SK-N-MC (cell line): ENCODE data around the gene GRM2.
A peak's percentile ranks its signal among the peaks of the same experiment; 100 is the strongest.

Source experiments
- DNase-seq: peaks from one replicate; pipeline ENCODE4 v3.0.0-alpha.2; 2011; ENCODE audit warnings: low read depth, low spot score
- H3K27ac ChIP-seq: fragments of 200-600 bp; sonication (generic); 2 replicates; pipeline ENCODE4 v1.5.1; 2016; ENCODE audit warnings: mixed run types
- H3K36me3 ChIP-seq: fragments of 200-600 bp; sonication (generic); 2 replicates; pipeline ENCODE4 v1.6.1; 2017; ENCODE audit warnings: antibody characterized with exemption, low read length, mixed read lengths; ENCODE audit not compliant: insufficient read depth
- H3K4me3 ChIP-seq: fragments of 200-600 bp; sonication (generic); 2 replicates; pipeline ENCODE4 v1.5.1; 2016
- H3K9ac ChIP-seq: fragments of 200-600 bp; sonication (generic); 2 replicates; pipeline ENCODE4 v1.8.0; 2017; ENCODE audit warnings: mixed run types, mixed read lengths; ENCODE audit not compliant: insufficient read length
- H3K9me3 ChIP-seq: fragments of 200-600 bp; sonication (generic); 2 replicates; pipeline ENCODE4 v1.6.1; 2017; ENCODE audit warnings: low read depth, mild to moderate bottlenecking, antibody characterized with exemption, low read length, moderate library complexity, mixed read lengths
- EZH2 ChIP-seq: fragments of 200-600 bp; sonication (generic); IDR thresholded peaks from one replicate; pipeline ENCODE4 v1.6.1; 2017; ENCODE audit warnings: antibody characterized with exemption
- FOXP2 ChIP-seq: optimal IDR thresholded peaks from 2 replicates; pipeline ENCODE3; 2011; ENCODE audit warnings: mild to moderate bottlenecking, moderate library complexity; ENCODE audit not compliant: insufficient read depth; ENCODE audit errors: extremely low read length, control extremely low read depth
- POLR2AphosphoS5 ChIP-seq: IDR thresholded peaks from 2 replicates; pipeline ENCODE4 v1.6.1; 2012; ENCODE audit warnings: mild to moderate bottlenecking, low read depth, low read length, borderline replicate concordance

The GRM2 gene

GRCh38 chr3:51670823-51671733 lies 35.8 kb upstream of the GRM2 start, which contains the start of gene TEX264:
TEX264 (plus strand) TSS chr3:51671252; CDS start chr3:51674305, 3,053 bp downstream.
- H3K4me3 ChIP-seq: peak within 1 kb of the TSS; percentile 82
- no peaks in the 10 kb centered on the region for H3K9me3 ChIP-seq
- no peak for DNase-seq
- H3K36me3 ChIP-seq: no peaks in the 10 kb centered on the region
- peak within 1 kb of the TSS; percentile 84 for H3K9ac ChIP-seq
- H3K27ac ChIP-seq: no peak within 1 kb of the TSS
- TF ChIP-seq EZH2 (no peak), POLR2AphosphoS5 (peak; percentile 83)

- TF ChIP-seq POLR2AphosphoS5 (no peak), FOXP2 (no peak), EZH2 (no peak)
- Histone ChIP-seq H3K27ac (no peak overlapping the region), H3K9me3 (no peaks in the 10 kb centered on the region), H3K4me3 (peak overlapping the region; percentile 82), H3K36me3 (no peaks in the 10 kb centered on the region), H3K9ac (peak overlapping the region; percentile 84)
- DNase-seq: no peak
These were observed 35.0 kb upstream of the GRM2 start for GRCh38 chr3:51671734-51672475.

DNA sequence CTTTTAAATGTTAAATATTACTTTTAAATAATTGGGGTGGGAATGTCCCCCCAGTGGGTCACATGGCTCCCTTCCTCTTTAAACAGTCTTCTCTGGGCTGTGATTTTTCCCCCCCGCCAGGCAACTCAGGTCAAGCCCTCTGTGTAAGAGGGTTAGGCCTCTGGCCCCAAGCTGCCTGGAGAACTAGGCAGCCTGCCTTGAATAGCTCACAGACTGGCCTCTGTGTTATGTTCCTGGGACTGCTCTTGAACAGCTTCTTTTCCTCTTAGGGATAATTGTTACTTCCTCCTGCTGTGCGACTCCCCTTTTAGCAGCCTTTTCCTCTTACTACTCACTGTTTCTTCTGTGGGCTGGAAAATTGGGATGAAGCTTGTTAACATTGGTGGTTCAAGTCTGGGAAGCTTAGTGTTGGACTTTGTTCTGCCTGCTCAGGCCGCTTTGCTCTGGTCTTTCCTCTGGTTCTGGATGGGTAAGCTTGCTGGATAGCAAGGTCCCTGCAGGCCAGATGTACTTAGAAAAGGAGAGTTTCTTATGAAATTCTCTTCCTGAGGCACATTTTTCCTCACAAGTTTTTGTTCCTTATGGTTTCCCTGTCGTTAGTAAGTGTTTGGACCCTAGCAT lies 33.6 kb upstream of the GRM2 start:
- DNase-seq: no peak
- TF ChIP-seq POLR2AphosphoS5 (no peak), FOXP2 (no peak), EZH2 (no peak)
- no peak overlapping the region for H3K4me3 ChIP-seq
- H3K9ac ChIP-seq: no peak overlapping the region
- no peaks in the 10 kb centered on the region for H3K36me3 ChIP-seq
- H3K9me3 ChIP-seq: no peaks in the 10 kb centered on the region
- no peak overlapping the region for H3K27ac ChIP-seq

DNA sequence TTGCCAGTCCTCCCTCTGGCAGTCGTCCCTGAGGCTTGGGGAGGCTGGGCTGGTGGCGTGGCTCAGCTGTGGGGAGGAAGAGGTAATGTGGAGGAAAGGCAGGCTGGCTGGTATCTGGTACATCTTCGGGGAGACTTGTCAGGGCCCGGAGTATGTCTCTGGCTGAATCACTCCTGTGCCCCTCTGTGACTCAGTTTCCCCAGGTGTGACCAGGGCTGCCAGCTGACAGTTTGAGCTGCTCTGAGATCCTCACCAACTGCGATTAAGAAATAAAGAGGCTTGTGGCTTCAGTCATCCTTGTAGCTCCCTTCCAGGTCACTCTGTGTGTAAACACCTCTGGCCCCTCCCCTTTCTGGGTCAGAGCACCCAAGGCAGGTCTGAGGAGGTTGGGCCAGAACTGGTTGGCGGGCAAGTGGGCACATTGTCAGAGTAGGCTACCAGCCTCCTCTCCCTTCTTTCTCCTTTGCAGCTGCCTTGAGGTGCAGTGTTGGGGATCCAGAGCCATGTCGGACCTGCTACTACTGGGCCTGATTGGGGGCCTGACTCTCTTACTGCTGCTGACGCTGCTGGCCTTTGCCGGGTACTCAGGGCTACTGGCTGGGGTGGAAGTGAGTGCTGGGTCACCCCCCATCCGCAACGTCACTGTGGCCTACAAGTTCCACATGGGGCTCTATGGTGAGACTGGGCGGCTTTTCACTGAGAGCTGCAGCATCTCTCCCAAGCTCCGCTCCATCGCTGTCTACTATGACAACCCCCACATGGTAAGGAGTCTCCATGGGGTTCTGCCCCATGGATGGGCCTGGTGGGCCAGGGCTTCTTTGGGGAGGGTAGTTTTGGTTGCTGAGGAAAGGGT lies 32.8 kb upstream of the GRM2 start:
- no peak for TF ChIP-seq FOXP2
- no peak for TF ChIP-seq POLR2AphosphoS5
- TF ChIP-seq EZH2: no peak
- no peaks in the 10 kb centered on the region for H3K36me3 ChIP-seq
- no peak overlapping the region for H3K4me3 ChIP-seq
- DNase-seq: no peak
- no peak overlapping the region for H3K9ac ChIP-seq
- H3K9me3 ChIP-seq: no peaks in the 10 kb centered on the region
- H3K27ac ChIP-seq: no peak overlapping the region

GRCh38 chr3:51675201-51675611 lies 31.7 kb upstream of the GRM2 start:
- no peak overlapping the region for H3K4me3 ChIP-seq
- no peaks in the 10 kb centered on the region for H3K36me3 ChIP-seq
- TF ChIP-seq FOXP2 (no peak), EZH2 (no peak), POLR2AphosphoS5 (no peak)
- no peak for DNase-seq
- H3K9me3 ChIP-seq: no peaks in the 10 kb centered on the region
- H3K9ac ChIP-seq: no peak overlapping the region
- H3K27ac ChIP-seq: no peak overlapping the region

DNA sequence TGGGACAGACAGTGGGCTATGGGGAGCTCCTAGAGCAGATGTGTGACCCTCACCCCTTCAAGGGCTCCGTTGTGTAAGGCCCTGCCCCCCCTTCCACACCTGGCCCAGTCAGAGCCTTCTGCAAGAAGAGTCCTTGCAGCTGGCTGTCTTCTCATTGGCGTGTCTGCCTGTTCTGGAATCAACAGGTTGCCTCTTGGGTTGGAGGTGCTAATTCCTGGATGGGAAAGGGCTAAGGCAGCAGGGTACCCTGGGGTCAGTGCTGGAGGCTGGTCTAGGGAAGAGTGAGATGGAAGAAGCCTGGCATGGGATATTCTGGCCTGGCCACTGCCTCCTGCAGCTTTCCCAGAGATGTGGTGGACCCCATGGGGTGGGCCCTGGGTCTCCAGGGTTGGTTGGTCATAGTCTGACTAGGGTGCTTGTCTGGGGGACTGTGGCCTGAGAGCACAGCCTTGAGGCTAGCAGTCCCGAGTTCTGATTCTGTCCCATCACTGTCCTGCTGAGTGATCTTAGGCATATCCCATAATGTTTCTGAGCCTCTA lies 30.7 kb upstream of the GRM2 start:
- H3K9ac ChIP-seq: no peak overlapping the region
- H3K4me3 ChIP-seq: no peak overlapping the region
- DNase-seq: no peak
- no peaks in the 10 kb centered on the region for H3K36me3 ChIP-seq
- TF ChIP-seq EZH2 (no peak), FOXP2 (no peak), POLR2AphosphoS5 (no peak)
- no peak overlapping the region for H3K27ac ChIP-seq
- no peaks in the 10 kb centered on the region for H3K9me3 ChIP-seq

DNA sequence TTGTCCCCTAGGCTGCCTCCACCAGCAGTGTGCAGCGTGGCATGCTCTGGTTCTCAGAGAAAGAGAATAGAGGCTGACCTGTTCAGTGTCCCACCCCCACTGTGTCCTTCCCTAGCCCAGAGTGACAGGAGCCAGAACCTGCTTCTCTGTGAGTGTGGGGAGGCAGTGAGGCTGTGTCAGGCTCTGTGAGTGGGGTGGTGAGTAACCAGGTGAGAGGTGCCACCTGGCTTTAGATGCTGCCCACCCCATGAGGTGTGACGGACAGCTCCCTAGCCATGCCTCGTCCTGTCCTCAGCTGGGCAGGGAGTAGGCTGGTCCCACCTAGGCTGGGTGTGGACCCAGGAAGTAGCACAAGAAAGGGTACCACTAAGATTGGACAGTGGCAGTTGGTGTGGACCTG lies 29.5 kb upstream of the GRM2 start:
- no peak overlapping the region for H3K9ac ChIP-seq
- TF ChIP-seq FOXP2 (no peak), POLR2AphosphoS5 (no peak), EZH2 (no peak)
- H3K36me3 ChIP-seq: no peaks in the 10 kb centered on the region
- no peak for DNase-seq
- H3K9me3 ChIP-seq: no peaks in the 10 kb centered on the region
- H3K4me3 ChIP-seq: no peak overlapping the region
- no peak overlapping the region for H3K27ac ChIP-seq

DNA sequence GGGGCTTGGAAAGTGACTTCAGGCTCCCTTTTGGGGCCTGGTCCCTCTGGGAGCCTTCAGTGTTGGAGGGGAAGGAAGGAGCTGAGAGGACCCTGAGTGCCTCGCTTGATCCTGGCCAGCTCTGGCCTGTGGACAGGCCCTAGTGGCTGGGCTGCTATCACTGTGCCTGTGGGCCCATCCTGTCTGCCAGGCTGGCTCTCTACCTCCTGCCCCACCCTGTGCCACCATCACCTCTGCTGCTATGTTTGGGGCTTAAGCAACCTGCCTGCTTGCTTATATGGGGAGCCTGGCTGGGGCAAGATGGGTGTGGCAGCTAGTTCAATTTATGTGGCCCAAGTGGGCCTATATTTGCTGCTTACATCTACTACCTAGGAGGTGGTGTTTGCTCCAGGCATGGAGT lies 28.7 kb upstream of the GRM2 start:
- H3K9ac ChIP-seq: no peak overlapping the region
- H3K9me3 ChIP-seq: no peaks in the 10 kb centered on the region
- no peak overlapping the region for H3K27ac ChIP-seq
- TF ChIP-seq FOXP2 (no peak), POLR2AphosphoS5 (no peak), EZH2 (no peak)
- no peaks in the 10 kb centered on the region for H3K36me3 ChIP-seq
- no peak for DNase-seq
- H3K4me3 ChIP-seq: no peak overlapping the region
